BLaER1 treated with 17β-estradiol and CSF1 and Interleukin-3, amounts not matched to agents 10 nM and 100 nM (cell line): ENCODE measurements around the gene NME5.
A peak's percentile ranks its signal among the peaks of the same experiment; 100 is the strongest.
"Not testable (repeated sequence)": the region's sequence is repeated elsewhere in the genome, so short reads cannot be mapped to it uniquely, and the experiment has no call there.

Experiments used
- H3K27ac ChIP-seq, 11 experiments: shearing (Covaris generic); formaldehyde crosslinking; 2 replicates each; pipeline ENCODE4 v1.8.1; 2022
- H3K27me3 ChIP-seq, 11 experiments: shearing (Covaris generic); formaldehyde crosslinking; 2 replicates each; pipeline ENCODE4 v1.8.1; 2022
- H3K36me3 ChIP-seq, 11 experiments: shearing (Covaris generic); formaldehyde crosslinking; 2 replicates each; pipeline ENCODE4 v1.8.1; 2022
- H3K4me1 ChIP-seq, 10 experiments: shearing (Covaris generic); formaldehyde crosslinking; 2 replicates each; pipeline ENCODE4 v1.8.1; 2022
- H3K4me2 ChIP-seq, 11 experiments: shearing (Covaris generic); formaldehyde crosslinking; 2 replicates each; pipeline ENCODE4 v1.8.1; 2022
- H3K4me3 ChIP-seq, 10 experiments: shearing (Covaris generic); formaldehyde crosslinking; 2 replicates each; pipeline ENCODE4 v1.8.1; 2022
- H3K9ac ChIP-seq, 11 experiments: shearing (Covaris generic); formaldehyde crosslinking; 2 replicates each; pipeline ENCODE4 v1.8.1; 2022
- H3K9me3 ChIP-seq, 11 experiments: shearing (Covaris generic); formaldehyde crosslinking; replicated peaks in 1 of 11; 2 replicates each; pipeline ENCODE4 v1.8.1; 2022
- H4K20me1 ChIP-seq, 11 experiments: shearing (Covaris generic); formaldehyde crosslinking; 2 replicates each; pipeline ENCODE4 v1.8.1; 2022
- Cebpa-rat ChIP-seq, 11 experiments: shearing (Covaris generic); IDR thresholded peaks; 2 replicates each; pipeline ENCODE4 v1.8.1; 2022

NME5 gene

DNA sequence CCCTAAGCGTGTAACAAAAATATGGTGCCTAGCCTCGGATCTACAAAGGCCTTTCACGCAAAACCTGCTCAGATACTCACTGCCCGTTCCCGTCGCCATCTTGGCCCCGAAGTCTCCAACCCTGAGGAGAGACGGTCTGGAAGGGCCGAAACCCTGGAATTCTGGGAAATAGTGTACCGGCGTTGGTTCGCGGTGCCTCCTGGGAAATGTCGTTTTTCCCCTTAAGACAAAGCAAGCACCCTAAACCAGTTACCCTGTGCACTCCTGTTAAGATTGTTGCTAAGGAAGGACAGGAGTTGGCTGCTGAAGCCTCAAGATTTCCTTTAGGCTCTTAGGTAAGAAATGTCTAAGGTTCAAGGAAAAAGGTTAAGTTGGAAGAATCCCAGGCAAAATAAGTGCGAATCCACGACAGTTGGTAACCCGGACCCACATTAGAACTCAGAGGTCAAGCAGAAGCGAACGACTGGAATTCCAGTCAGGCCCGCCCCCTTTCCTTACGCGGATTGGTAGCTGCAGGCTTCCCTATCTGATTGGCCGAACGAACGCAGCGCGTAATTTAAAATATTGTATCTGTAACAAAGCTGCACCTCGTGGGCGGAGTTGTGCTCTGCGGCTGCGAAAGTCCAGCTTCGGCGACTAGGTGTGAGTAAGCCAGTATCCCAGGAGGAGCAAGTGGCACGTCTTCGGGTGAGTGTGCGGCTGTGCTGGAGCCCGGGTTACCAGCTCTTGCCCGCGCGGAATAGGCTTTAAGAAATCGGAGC lies 39.5 kb upstream of the NME5 start, which contains the start of the genes BRD8 and KIF20A:
Gene BRD8, minus strand, starts transcription at position 115 of the 761 bp plus-strand sequence. Its CDS starts 16 bp downstream, at position 99.
Gene KIF20A, plus strand, starts transcription at position 597 of the 761 bp plus-strand sequence. CDS start 569 bp downstream, outside the sequence.
- H3K9ac ChIP-seq: peak within 1 kb of the TSS; percentile 86 to 95 (median 91)
- no peaks in the 10 kb centered on the region for H3K9me3 ChIP-seq
- peak within 1 kb of the TSS; percentile 88 to 98 (median 94) for H3K4me2 ChIP-seq
- H3K27me3 ChIP-seq: no peaks in the 10 kb centered on the region
- H4K20me1 ChIP-seq: peaks cover 0 to 57% (median 37%) of the 10 kb centered on the region in 11 experiments; a peak in 18 of 22 replicates
- peaks cover 26 to 39% (median 35%) of the 10 kb centered on the region in 10 experiments for H3K4me1 ChIP-seq
- TF ChIP-seq Cebpa-rat (IDR thresholded peaks at IDR 0.05): no peak
- peak within 1 kb of the TSS; percentile 81 to 99 (median 86) for H3K4me3 ChIP-seq
- peaks cover 53 to 70% (median 66%) of the 10 kb centered on the region in 11 experiments for H3K36me3 ChIP-seq
- H3K27ac ChIP-seq: peak within 1 kb of the TSS; percentile 71 to 96 (median 92)

DNA sequence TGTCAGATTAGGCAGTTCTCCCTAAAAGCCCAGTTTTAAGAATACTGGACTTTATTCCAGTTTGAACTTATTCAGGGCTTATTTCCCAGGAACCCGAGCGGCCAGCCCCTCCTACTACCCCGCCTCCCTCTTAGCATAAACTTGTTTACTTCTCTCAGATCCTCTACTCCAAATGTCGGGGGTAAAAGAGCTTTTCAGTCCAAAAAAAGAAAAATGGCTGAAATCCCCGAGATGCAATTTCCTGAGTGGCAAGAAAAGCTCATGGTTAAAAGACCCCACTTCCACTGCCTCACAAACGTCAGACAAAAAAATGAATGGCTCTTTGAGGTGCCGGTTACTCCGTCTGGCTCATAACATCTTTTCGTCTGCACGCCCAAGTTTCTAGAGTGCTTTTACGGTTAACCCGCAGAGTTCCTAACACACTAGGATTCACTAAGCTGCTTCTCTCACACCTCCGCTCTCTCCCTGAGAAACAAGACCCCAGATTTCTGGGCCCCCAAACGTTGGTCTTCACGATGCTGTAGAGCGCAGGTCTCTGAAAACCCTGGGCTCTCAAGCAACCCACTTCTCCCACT lies 38.8 kb upstream of the NME5 start:
- no peak for TF ChIP-seq Cebpa-rat (IDR thresholded peaks at IDR 0.05)
- peaks cover 26 to 39% (median 35%) of the 10 kb centered on the region in 10 experiments for H3K4me1 ChIP-seq

DNA sequence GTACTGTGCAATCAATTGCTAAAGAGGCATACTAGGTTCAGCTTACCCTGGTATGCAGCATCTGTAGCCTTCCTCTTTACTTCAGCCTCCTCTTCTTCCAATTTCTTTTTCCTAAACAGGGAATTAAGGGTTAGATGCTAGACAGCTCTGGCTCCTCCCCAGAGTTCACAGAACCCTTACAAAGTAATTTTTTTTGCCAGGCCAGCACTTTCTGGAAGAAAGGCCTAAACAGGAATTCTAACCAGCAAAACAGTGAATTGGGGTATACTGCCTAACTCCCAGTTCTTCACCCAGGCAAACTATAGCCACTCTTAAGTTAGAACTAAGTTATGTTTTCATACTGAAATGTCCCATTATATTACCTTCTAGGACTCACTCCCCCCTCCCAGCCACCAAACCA lies 31.1 kb upstream of the NME5 start:
- no peaks in the 10 kb centered on the region for H3K9me3 ChIP-seq
- H3K27me3 ChIP-seq: no peaks in the 10 kb centered on the region
- H3K4me1 ChIP-seq: peaks cover 0 to 15% (median 0%) of the 10 kb centered on the region in 10 experiments; a peak in 6 of 20 replicates
- H3K9ac ChIP-seq: peak overlapping the region in 2 of 11 experiments; percentile 52 to 58; a peak in 3 of 22 replicates
- peaks cover 98 to 100% (median 100%) of the 10 kb centered on the region in 11 experiments for H3K36me3 ChIP-seq
- peak overlapping the region in 1 of 11 experiments; percentile 10; a peak in 1 of 22 replicates for H3K27ac ChIP-seq
- TF ChIP-seq Cebpa-rat (IDR thresholded peaks at IDR 0.05): no peak
- no peak overlapping the region for H3K4me3 ChIP-seq
- peaks cover 0 to 77% (median 33%) of the 10 kb centered on the region in 11 experiments; a peak in 15 of 22 replicates for H4K20me1 ChIP-seq
- H3K4me2 ChIP-seq: peak overlapping the region in 2 of 11 experiments; percentile 18 to 34; a peak in 3 of 22 replicates

More for the DNA sequence above, 38.8 kb upstream of the NME5 start:
- H3K9ac ChIP-seq: peak overlapping the region; percentile 86 to 95 (median 91)
- H4K20me1 ChIP-seq: peaks cover 0 to 60% (median 41%) of the 10 kb centered on the region in 11 experiments; a peak in 18 of 22 replicates
- peak overlapping the region; percentile 88 to 98 (median 94) for H3K4me2 ChIP-seq
- peak overlapping the region; percentile 81 to 99 (median 86) for H3K4me3 ChIP-seq
- H3K36me3 ChIP-seq: peaks cover 53 to 70% (median 66%) of the 10 kb centered on the region in 11 experiments
- no peaks in the 10 kb centered on the region for H3K27me3 ChIP-seq
- peak overlapping the region; percentile 71 to 96 (median 92) for H3K27ac ChIP-seq
- no peaks in the 10 kb centered on the region for H3K9me3 ChIP-seq

DNA sequence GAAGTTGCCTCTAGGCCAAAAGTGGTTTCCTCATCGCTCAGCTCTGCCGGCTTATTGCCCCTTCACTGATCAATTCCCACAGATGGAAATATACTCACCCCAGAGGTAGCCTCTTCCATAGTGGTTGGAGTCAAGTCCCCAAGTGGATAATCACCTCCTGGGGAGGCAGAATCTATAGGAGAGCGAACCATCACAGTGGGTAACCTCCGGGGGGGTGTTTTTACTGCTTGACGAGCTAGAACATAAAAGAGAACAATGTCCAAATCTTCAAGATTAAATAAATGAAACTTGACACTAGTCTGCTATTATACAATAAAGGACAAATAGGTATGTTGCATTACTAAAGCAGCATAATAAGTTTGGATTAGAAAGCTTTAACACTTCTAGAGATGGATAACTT lies 29.9 kb upstream of the NME5 start:
- Histone ChIP-seq H3K4me2 (no peak overlapping the region), H3K4me3 (no peak overlapping the region), H3K9me3 (no peaks in the 10 kb centered on the region), H4K20me1 (peaks cover 0 to 66% (median 34%) of the 10 kb centered on the region in 11 experiments; a peak in 15 of 22 replicates), H3K9ac (no peak overlapping the region), H3K27ac (no peak overlapping the region), H3K36me3 (peaks cover 100% of the 10 kb centered on the region in 11 experiments), H3K4me1 (peaks cover 0 to 15% (median 0%) of the 10 kb centered on the region in 10 experiments; a peak in 5 of 20 replicates), H3K27me3 (no peaks in the 10 kb centered on the region)
- TF ChIP-seq Cebpa-rat (IDR thresholded peaks at IDR 0.05): no peak

DNA sequence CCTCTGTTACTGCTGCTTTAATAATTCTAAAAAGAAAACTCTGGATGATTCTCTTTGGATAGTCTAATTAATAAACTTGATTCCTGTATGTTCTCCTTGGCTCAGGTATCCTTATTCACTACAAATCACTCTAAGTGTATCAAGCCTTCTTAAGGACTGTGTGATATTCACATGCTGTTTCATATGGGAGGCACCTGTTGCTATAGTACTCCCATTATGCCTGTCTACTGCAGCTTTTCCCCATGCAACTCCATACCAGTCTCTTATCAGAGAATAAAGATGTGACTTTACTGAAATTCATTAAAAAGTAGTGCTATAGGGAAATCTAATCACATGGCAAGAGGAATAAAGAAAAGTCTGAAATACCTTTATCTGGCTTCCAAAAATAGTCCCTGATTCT lies 24.5 kb upstream of the NME5 start:
- no peaks in the 10 kb centered on the region for H3K27me3 ChIP-seq
- TF ChIP-seq Cebpa-rat (IDR thresholded peaks at IDR 0.05): no peak
- no peak overlapping the region for H3K27ac ChIP-seq
- H3K9ac ChIP-seq: no peak overlapping the region
- peaks cover 0 to 76% (median 24%) of the 10 kb centered on the region in 11 experiments; a peak in 12 of 22 replicates for H4K20me1 ChIP-seq
- H3K9me3 ChIP-seq: no peaks in the 10 kb centered on the region
- peaks cover 100% of the 10 kb centered on the region in 11 experiments for H3K36me3 ChIP-seq
- H3K4me3 ChIP-seq: no peak overlapping the region
- no peaks in the 10 kb centered on the region for H3K4me1 ChIP-seq
- no peak overlapping the region for H3K4me2 ChIP-seq

DNA sequence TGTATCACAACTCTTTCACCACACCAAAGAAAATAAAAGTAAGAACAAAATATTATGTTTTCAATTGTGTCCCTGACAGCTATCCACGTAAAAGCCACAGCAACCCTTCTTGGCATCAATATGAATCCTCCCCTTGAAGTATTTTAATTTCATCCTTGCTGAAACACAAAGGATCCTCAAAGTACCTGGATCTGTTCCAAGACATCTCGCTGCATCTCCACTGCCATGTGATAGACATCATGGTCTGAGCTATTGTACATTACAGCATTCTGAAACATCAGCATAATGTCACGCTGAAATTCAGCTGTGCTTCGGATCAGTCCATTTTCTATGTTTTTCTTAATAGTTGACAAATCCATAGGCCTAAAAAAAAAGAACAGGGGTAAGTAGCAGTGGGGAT lies 21.5 kb upstream of the NME5 start:
- H3K9ac ChIP-seq: no peak overlapping the region
- H3K27me3 ChIP-seq: no peaks in the 10 kb centered on the region
- H4K20me1 ChIP-seq: peaks cover 0 to 61% (median 18%) of the 10 kb centered on the region in 11 experiments; a peak in 11 of 22 replicates
- no peaks in the 10 kb centered on the region for H3K4me1 ChIP-seq
- TF ChIP-seq Cebpa-rat (IDR thresholded peaks at IDR 0.05): no peak
- no peak overlapping the region for H3K4me3 ChIP-seq
- H3K27ac ChIP-seq: no peak overlapping the region
- H3K36me3 ChIP-seq: peaks cover 98 to 100% (median 100%) of the 10 kb centered on the region in 11 experiments
- no peak overlapping the region for H3K4me2 ChIP-seq
- no peaks in the 10 kb centered on the region for H3K9me3 ChIP-seq

DNA sequence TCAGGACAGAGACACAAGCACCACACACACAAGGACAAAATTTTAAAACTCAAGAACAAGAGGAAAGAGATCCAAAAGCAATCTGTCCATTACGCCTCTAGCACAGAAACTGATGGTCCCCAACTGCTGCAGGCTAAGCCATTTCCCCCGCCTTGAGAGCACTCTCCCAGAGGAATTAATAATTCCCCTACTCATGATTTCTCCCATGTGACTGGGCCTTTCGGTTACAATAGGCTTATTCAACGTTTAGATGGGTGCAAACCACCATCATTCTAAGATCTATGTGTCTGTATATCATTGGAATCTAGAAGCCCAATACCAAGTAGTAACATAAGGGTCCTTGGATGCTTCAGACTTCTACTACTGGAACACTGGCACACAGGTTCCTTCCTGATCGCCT lies 20.4 kb upstream of the NME5 start:
- no peak overlapping the region for H3K4me3 ChIP-seq

DNA sequence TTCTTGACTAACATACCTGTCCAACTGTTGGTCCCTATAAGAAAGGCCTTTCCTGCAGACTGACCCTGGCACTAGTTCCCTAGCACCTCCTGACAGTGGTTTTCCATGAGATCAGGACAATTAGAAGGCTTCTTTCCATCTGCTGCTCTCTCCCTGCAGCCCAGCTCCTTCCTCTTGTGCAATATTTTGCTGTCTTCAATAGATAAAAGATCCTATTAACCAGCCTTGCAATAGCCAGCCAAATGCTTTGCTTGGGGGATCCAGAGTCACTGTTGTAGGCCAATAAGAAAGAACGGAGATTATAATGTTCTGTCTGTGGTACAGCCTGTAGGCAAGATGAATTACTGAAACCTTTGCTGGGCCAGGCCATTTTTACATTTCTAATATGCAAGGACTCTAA lies 18.4 kb upstream of the NME5 start:
- Histone ChIP-seq H3K4me1 (no peaks in the 10 kb centered on the region), H3K27me3 (no peaks in the 10 kb centered on the region), H3K36me3 (peaks cover 69 to 74% (median 72%) of the 10 kb centered on the region in 11 experiments), H3K4me2 (no peak overlapping the region), H3K9ac (no peak overlapping the region), H3K9me3 (no peaks in the 10 kb centered on the region), H3K27ac (no peak overlapping the region), H3K4me3 (no peak overlapping the region), H4K20me1 (peaks cover 0 to 42% (median 8%) of the 10 kb centered on the region in 11 experiments; a peak in 10 of 22 replicates)
- TF ChIP-seq Cebpa-rat (IDR thresholded peaks at IDR 0.05): 0 out of 22 replicates have a peak, but pooled peaks of 1 of the 11 experiments have one; percentile 13

More for the DNA sequence above, 20.4 kb upstream of the NME5 start:
- no peak overlapping the region for H3K4me2 ChIP-seq
- H3K9me3 ChIP-seq: no peaks in the 10 kb centered on the region
- no peak overlapping the region for H3K27ac ChIP-seq
- H3K4me1 ChIP-seq: no peaks in the 10 kb centered on the region
- H3K9ac ChIP-seq: no peak overlapping the region
- H3K36me3 ChIP-seq: peaks cover 90 to 94% (median 93%) of the 10 kb centered on the region in 11 experiments
- peaks cover 0 to 59% (median 13%) of the 10 kb centered on the region in 11 experiments; a peak in 11 of 22 replicates for H4K20me1 ChIP-seq
- H3K27me3 ChIP-seq: no peaks in the 10 kb centered on the region
- TF ChIP-seq Cebpa-rat (IDR thresholded peaks at IDR 0.05): no peak

DNA sequence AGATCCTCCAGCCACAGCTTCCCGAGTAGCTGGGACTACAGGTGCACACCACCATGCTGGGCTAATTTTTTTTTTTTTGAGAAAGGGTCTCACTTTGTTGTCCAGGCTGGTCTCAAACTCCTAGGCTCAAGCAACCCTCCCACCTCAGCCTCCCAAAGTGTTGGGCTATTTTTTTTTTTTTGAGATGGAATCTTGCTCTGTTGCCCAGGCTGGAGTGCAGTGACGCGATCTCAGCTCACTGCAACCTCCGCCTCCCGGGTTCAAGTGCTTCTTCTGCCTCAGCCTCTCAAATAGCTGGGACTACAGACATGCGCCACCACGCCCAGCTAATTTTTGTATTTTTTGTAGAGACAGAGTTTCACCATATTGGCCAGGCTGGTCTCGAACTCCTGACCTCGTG lies 16.7 kb upstream of the NME5 start:
- peaks cover 53 to 58% (median 56%) of the 10 kb centered on the region in 11 experiments for H3K36me3 ChIP-seq
- not testable (repeated sequence) for H3K9me3 ChIP-seq, H3K27me3 ChIP-seq, H3K4me3 ChIP-seq, H3K27ac ChIP-seq, H3K4me2 ChIP-seq, H3K9ac ChIP-seq, H3K4me1 ChIP-seq
- peaks cover 0 to 29% (median 0%) of the 10 kb centered on the region in 11 experiments; a peak in 10 of 22 replicates for H4K20me1 ChIP-seq
